Measurements from ENCODE around the gene WDR18. TPM values are rescaled to one million over a fixed set of nuclear protein-coding genes. Genes with fewer than 3 reads are reported as not detected.
A peak's percentile ranks its signal among the peaks of the same experiment; 100 is the strongest.

The WDR18 gene
- total RNA-seq: 15.1 TPM

GRCh38 chr19:984165-984967, at the start of gene WDR18:
Gene WDR18, plus strand, starts transcription at chr19:984345. Its CDS starts 9 bp downstream, at chr19:984354.
- peak within 1 kb of the TSS; percentile 82 for H3K4me3 ChIP-seq (ENCODE audit: low read length)
- no peaks in the 10 kb centered on the region for H3K27me3 ChIP-seq (ENCODE audit: insufficient read depth, low read length)
- H3K9me3 ChIP-seq (ENCODE audit: low read depth, low read length): no peaks in the 10 kb centered on the region
- H3K4me1 ChIP-seq (ENCODE audit: insufficient read depth, low read length): peaks cover 29% of the 10 kb centered on the region

GRCh38 chr19:934865-935479, 49.2 kb upstream of the WDR18 start:
- H3K4me1 ChIP-seq (ENCODE audit: insufficient read depth, low read length): peaks cover 57% of the 10 kb centered on the region
- no peaks in the 10 kb centered on the region for H3K9me3 ChIP-seq (ENCODE audit: low read depth, low read length)
- H3K4me3 ChIP-seq (ENCODE audit: low read length): no peak overlapping the region
- H3K27me3 ChIP-seq (ENCODE audit: insufficient read depth, low read length): no peaks in the 10 kb centered on the region

- H3K9me3 ChIP-seq (ENCODE audit: low read depth, low read length): no peaks in the 10 kb centered on the region
Observed at GRCh38 chr19:936175-936546, 48.0 kb upstream of the WDR18 start.

GRCh38 chr19:937259-937694, 46.9 kb upstream of the WDR18 start:
- Histone ChIP-seq H3K4me1 (ENCODE audit: insufficient read depth, low read length) (peaks cover 71% of the 10 kb centered on the region), H3K4me3 (ENCODE audit: low read length) (no peak overlapping the region), H3K9me3 (ENCODE audit: low read depth, low read length) (no peaks in the 10 kb centered on the region), H3K27me3 (ENCODE audit: insufficient read depth, low read length) (no peaks in the 10 kb centered on the region)

More at GRCh38 chr19:936175-936546, 48.0 kb upstream of the WDR18 start:
- H3K4me1 ChIP-seq (ENCODE audit: insufficient read depth, low read length): peaks cover 69% of the 10 kb centered on the region
- no peaks in the 10 kb centered on the region for H3K27me3 ChIP-seq (ENCODE audit: insufficient read depth, low read length)
- H3K4me3 ChIP-seq (ENCODE audit: low read length): no peak overlapping the region

- Histone ChIP-seq H3K27me3 (ENCODE audit: insufficient read depth, low read length) (no peaks in the 10 kb centered on the region), H3K4me3 (ENCODE audit: low read length) (no peak overlapping the region), H3K4me1 (ENCODE audit: insufficient read depth, low read length) (peaks cover 60% of the 10 kb centered on the region), H3K9me3 (ENCODE audit: low read depth, low read length) (no peaks in the 10 kb centered on the region)
Observed at GRCh38 chr19:938233-938923, 45.8 kb upstream of the WDR18 start.

GRCh38 chr19:939439-939838, 44.7 kb upstream of the WDR18 start:
- H3K9me3 ChIP-seq (ENCODE audit: low read depth, low read length): no peaks in the 10 kb centered on the region
- peaks cover 49% of the 10 kb centered on the region for H3K4me1 ChIP-seq (ENCODE audit: insufficient read depth, low read length)
- H3K4me3 ChIP-seq (ENCODE audit: low read length): no peak overlapping the region

GRCh38 chr19:939922-940321, 44.2 kb upstream of the WDR18 start:
- peaks cover 44% of the 10 kb centered on the region for H3K4me1 ChIP-seq (ENCODE audit: insufficient read depth, low read length)
- H3K27me3 ChIP-seq (ENCODE audit: insufficient read depth, low read length): no peaks in the 10 kb centered on the region
- H3K9me3 ChIP-seq (ENCODE audit: low read depth, low read length): no peaks in the 10 kb centered on the region
- no peak overlapping the region for H3K4me3 ChIP-seq (ENCODE audit: low read length)

More at GRCh38 chr19:939439-939838, 44.7 kb upstream of the WDR18 start:
- no peaks in the 10 kb centered on the region for H3K27me3 ChIP-seq (ENCODE audit: insufficient read depth, low read length)

GRCh38 chr19:940591-941291, 43.4 kb upstream of the WDR18 start:
- H3K4me1 ChIP-seq (ENCODE audit: insufficient read depth, low read length): peaks cover 38% of the 10 kb centered on the region
- no peaks in the 10 kb centered on the region for H3K27me3 ChIP-seq (ENCODE audit: insufficient read depth, low read length)
- peak overlapping the region; percentile 12 for H3K4me3 ChIP-seq (ENCODE audit: low read length)
- no peaks in the 10 kb centered on the region for H3K9me3 ChIP-seq (ENCODE audit: low read depth, low read length)

GRCh38 chr19:941292-942132, 42.6 kb upstream of the WDR18 start:
- Histone ChIP-seq H3K4me3 (ENCODE audit: low read length) (peak overlapping the region; percentile 8), H3K9me3 (ENCODE audit: low read depth, low read length) (no peaks in the 10 kb centered on the region), H3K27me3 (ENCODE audit: insufficient read depth, low read length) (no peaks in the 10 kb centered on the region), H3K4me1 (ENCODE audit: insufficient read depth, low read length) (peaks cover 38% of the 10 kb centered on the region)

- Histone ChIP-seq H3K9me3 (ENCODE audit: low read depth, low read length) (no peaks in the 10 kb centered on the region), H3K27me3 (ENCODE audit: insufficient read depth, low read length) (no peaks in the 10 kb centered on the region), H3K4me3 (ENCODE audit: low read length) (no peak overlapping the region), H3K4me1 (ENCODE audit: insufficient read depth, low read length) (peaks cover 43% of the 10 kb centered on the region)
Observed at GRCh38 chr19:942133-942645, 42.0 kb upstream of the WDR18 start.

GRCh38 chr19:943551-944170, 40.5 kb upstream of the WDR18 start:
- no peaks in the 10 kb centered on the region for H3K9me3 ChIP-seq (ENCODE audit: low read depth, low read length)
- H3K4me1 ChIP-seq (ENCODE audit: insufficient read depth, low read length): peaks cover 47% of the 10 kb centered on the region
- no peak overlapping the region for H3K4me3 ChIP-seq (ENCODE audit: low read length)
- H3K27me3 ChIP-seq (ENCODE audit: insufficient read depth, low read length): no peaks in the 10 kb centered on the region

- H3K4me3 ChIP-seq (ENCODE audit: low read length): no peak overlapping the region
- H3K9me3 ChIP-seq (ENCODE audit: low read depth, low read length): no peaks in the 10 kb centered on the region
- peaks cover 51% of the 10 kb centered on the region for H3K4me1 ChIP-seq (ENCODE audit: insufficient read depth, low read length)
Observed at GRCh38 chr19:944171-944567, 40.0 kb upstream of the WDR18 start.

GRCh38 chr19:944663-945241, 39.4 kb upstream of the WDR18 start:
- H3K9me3 ChIP-seq (ENCODE audit: low read depth, low read length): no peaks in the 10 kb centered on the region
- H3K4me3 ChIP-seq (ENCODE audit: low read length): no peak overlapping the region
- peaks cover 47% of the 10 kb centered on the region for H3K4me1 ChIP-seq (ENCODE audit: insufficient read depth, low read length)
- no peaks in the 10 kb centered on the region for H3K27me3 ChIP-seq (ENCODE audit: insufficient read depth, low read length)

More at GRCh38 chr19:944171-944567, 40.0 kb upstream of the WDR18 start:
- no peaks in the 10 kb centered on the region for H3K27me3 ChIP-seq (ENCODE audit: insufficient read depth, low read length)
